Ascending aorta (tissue), 2 donors: Measurements from ENCODE around the gene MYH9. TPM values are rescaled to one million over a fixed set of nuclear protein-coding genes. Genes with fewer than 3 reads are reported as not detected.

ENCODE experiments used
- DNase-seq, 2 donors: peaks; one replicate each; pipeline ENCODE4 v3.0.0-alpha.2; 2019; ENCODE audit warnings: low spot score in 2 of 2
- H3K27ac ChIP-seq, 2 donors: fragments of 200-600 bp; sonication (generic); one replicate each; pipeline ENCODE4 v1.5.1; 2016 to 2017; ENCODE audit warnings: mild to moderate bottlenecking in 1 of 2
- H3K27me3 ChIP-seq: fragments of 200-600 bp; sonication (generic); one replicate; pipeline ENCODE4 v1.5.1; 2017
- H3K36me3 ChIP-seq, 2 donors: fragments of 200-600 bp; sonication (generic); one replicate each; pipeline ENCODE4 v1.5.1; 2016
- H3K4me1 ChIP-seq, 2 donors: fragments of 200-600 bp; sonication (generic); one replicate each; pipeline ENCODE4 v1.5.1; 2016 to 2017; ENCODE audit warnings: mild to moderate bottlenecking in 1 of 2
- H3K4me3 ChIP-seq, 2 donors: fragments of 200-600 bp; sonication (generic); one replicate each; pipeline ENCODE4 v1.5.1; 2016 to 2017; ENCODE audit warnings: mild to moderate bottlenecking in 1 of 2
- H3K9me3 ChIP-seq, 2 donors: fragments of 200-600 bp; sonication (generic); one replicate each; pipeline ENCODE4 v1.5.1; 2016
- intact Hi-C: fragments of 100-400 bp; cut with DNase I; formaldehyde crosslinking; loops from one replicate; pipeline ENCODE4 v1.15.1; 2023
- total RNA-seq: library from RNA; depleted of rRNA; stranded (reverse); fragments of >200 nt; gene quantifications from one replicate; pipeline ENCODE4 v1.1.0, GENCODE V29; 2016
- TF ChIP-seq, protein P1 (sequence below), 3 experiments: fragments of 200-600 bp in 2 of 3; fragments of 450-650 bp in 1 of 3; sonication (generic) in 2 of 3; IDR thresholded peaks; one replicate each; pipeline ENCODE4 v1.5.1; 2016 to 2019; ENCODE audit warnings: antibody characterized with exemption in 3 of 3, mild to moderate bottlenecking in 1 of 3, moderate library complexity in 1 of 3

The MYH9 gene
- total RNA-seq, 1 donor from 2014 or later = 1,114 TPM

DNA sequence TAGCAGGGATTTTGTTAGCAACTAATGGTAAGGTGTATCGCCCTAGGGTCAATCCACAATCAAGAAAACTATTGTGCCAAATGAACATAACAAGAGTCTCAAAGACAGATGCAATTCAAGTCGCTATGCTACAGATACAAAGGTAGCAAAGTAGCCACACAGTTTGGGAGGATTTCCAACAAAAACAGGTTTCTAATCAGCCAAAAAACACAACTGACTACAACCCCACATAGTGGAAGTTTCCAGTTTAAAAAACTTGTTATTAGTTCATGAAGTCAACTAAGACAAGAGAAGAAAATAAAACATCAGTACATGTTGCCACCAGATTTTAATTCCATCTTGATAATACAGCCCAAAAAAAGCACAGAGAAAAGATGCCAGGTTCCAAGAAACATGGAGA lies 38.0 kb downstream of the MYH9 start:
- no peak for DNase-seq
- H3K27me3 ChIP-seq = no peaks in the 10 kb centered on the region
- TF ChIP-seq, protein P1, sequence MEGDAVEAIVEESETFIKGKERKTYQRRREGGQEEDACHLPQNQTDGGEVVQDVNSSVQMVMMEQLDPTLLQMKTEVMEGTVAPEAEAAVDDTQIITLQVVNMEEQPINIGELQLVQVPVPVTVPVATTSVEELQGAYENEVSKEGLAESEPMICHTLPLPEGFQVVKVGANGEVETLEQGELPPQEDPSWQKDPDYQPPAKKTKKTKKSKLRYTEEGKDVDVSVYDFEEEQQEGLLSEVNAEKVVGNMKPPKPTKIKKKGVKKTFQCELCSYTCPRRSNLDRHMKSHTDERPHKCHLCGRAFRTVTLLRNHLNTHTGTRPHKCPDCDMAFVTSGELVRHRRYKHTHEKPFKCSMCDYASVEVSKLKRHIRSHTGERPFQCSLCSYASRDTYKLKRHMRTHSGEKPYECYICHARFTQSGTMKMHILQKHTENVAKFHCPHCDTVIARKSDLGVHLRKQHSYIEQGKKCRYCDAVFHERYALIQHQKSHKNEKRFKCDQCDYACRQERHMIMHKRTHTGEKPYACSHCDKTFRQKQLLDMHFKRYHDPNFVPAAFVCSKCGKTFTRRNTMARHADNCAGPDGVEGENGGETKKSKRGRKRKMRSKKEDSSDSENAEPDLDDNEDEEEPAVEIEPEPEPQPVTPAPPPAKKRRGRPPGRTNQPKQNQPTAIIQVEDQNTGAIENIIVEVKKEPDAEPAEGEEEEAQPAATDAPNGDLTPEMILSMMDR (IDR thresholded peaks at IDR 0.05) = no peak
- H3K27ac ChIP-seq = peak overlapping the region; percentile 92 to 99
- H3K4me1 ChIP-seq = peaks cover 39 to 97% of the 10 kb centered on the region in 2 donors
- intact Hi-C loops = no loop called here
- peaks cover 31 to 39% of the 10 kb centered on the region in 2 donors for H3K36me3 ChIP-seq
- peak overlapping the region in 1 of 2 donors; percentile 34 for H3K4me3 ChIP-seq
- H3K9me3 ChIP-seq = no peaks in the 10 kb centered on the region

DNA sequence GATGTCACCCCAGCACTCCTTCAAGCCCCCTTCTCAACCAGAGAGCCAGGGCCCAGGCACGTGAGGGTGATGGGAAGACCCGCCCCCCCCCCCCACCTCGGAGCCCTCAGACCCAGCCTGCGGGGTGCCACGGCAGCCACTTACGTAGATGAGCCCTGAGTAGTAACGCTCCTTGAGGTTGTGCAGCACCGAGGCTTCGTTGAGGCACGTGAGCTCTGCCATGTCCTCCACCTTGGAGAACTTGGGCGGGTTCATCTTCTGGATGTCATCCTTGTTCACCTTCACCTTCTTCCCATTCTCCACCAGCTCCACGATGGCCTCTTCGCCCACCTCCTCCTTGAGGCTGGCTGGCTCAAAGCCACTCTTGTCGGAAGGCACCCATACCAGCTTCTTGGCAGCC lies 39.0 kb downstream of the MYH9 start:
- intact Hi-C loops = no loop called here

DNA sequence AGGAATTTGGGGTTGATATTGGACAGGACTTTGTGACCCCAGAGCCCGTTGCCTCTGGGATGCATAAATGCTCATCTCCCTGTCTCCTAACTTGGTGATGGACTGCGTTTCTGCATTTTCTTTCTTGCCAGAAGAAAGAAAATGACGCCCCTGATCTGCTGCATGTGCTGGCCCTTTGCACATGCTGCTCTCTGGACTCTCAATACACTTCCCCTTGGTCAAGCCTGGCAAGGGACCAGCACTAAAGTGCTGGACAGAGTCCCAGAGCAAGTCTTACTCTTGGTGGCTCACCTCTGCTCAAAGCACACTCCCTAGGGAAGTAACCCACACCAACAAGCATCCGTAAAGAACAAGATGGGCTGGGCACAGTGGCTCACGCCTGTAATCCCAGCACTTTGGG lies 40.7 kb downstream of the MYH9 start:
- intact Hi-C loops = no loop called here
- peaks cover 53 to 54% of the 10 kb centered on the region in 2 donors for H3K36me3 ChIP-seq
- no peak for DNase-seq
- peaks cover 46 to 93% of the 10 kb centered on the region in 2 donors for H3K4me1 ChIP-seq
- H3K9me3 ChIP-seq = no peaks in the 10 kb centered on the region
- no peaks in the 10 kb centered on the region for H3K27me3 ChIP-seq
- TF ChIP-seq, protein P1 (IDR thresholded peaks at IDR 0.05) = no peak
- H3K4me3 ChIP-seq = no peak overlapping the region
- H3K27ac ChIP-seq = peak overlapping the region; percentile 98 to 99

More for the DNA sequence above, 39.0 kb downstream of the MYH9 start:
- no peak for DNase-seq
- Histone ChIP-seq H3K27ac (peak overlapping the region; percentile 92 to 99), H3K9me3 (no peaks in the 10 kb centered on the region), H3K36me3 (peaks cover 41 to 42% of the 10 kb centered on the region in 2 donors), H3K4me1 (peaks cover 39 to 96% of the 10 kb centered on the region in 2 donors), H3K4me3 (peak overlapping the region in 1 of 2 donors; percentile 34), H3K27me3 (no peaks in the 10 kb centered on the region)
- TF ChIP-seq, protein P1 (IDR thresholded peaks at IDR 0.05) = no peak

DNA sequence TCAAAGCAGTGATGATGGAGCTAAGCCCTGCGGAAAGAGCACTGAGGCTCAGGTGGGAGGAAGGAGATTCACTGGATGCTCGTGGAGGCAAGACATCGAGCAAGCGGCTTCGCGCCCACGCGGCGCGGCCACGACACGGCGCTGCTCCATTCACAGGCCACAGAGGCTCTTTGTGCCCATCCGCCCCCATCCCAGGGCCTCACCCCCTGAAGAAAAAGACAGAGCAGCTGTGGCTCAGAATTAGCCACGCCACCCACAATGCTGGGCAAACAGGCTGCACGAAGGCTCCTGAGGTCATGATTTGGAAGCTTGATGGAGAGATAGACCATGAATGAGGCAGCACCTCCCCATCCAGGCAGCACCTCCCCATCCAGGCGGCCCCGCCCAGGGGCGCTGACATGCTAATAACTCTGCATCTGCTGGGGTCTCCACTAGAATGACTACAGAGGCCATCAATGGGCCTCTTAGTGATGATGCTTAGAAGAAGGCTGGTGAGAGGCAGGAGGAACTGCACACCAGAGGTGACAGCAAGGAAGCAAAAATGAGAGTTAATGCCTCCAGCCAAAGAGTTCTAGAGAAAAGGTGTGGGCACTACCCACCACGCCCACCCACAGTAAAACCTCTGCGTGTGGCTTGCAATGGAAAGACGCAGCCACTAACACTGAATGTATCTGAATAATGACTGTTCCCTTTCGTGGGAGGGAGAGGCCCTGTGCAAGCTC lies 43.5 kb downstream of the MYH9 start:
- Histone ChIP-seq H3K27me3 (no peaks in the 10 kb centered on the region), H3K36me3 (peaks cover 79 to 82% of the 10 kb centered on the region in 2 donors), H3K4me1 (peaks cover 35 to 90% of the 10 kb centered on the region in 2 donors), H3K27ac (peak overlapping the region; percentile 98 to 99), H3K4me3 (peak overlapping the region in 1 of 2 donors; percentile 20), H3K9me3 (no peaks in the 10 kb centered on the region)
- DNase-seq = no peak
- intact Hi-C loops = no loop called here
- TF ChIP-seq, protein P1 (IDR thresholded peaks at IDR 0.05) = no peak

DNA sequence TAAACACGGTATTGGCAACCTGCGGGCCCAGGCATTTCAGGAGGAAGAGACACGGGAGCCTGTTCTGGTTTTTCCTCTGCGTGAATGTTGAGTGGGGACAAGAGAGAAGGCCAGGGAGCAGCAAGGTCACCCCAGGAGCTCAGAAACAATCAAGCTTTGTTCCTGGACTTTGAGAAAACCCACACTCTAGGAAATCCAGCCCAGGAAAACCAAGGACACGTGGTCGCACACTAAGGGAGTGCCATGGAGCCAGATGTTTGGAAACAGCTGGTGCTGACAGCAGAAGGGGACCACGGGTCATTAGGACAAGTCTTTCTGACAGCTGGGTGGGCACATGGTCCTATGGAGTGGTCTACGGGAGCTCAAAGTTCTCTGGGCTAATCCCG lies 44.1 kb downstream of the MYH9 start:
- TF ChIP-seq, protein P1 (IDR thresholded peaks at IDR 0.05) = no peak
- no peak for DNase-seq
- Histone ChIP-seq H3K27ac (peak overlapping the region; percentile 98 to 99), H3K4me3 (peak overlapping the region in 1 of 2 donors; percentile 20), H3K27me3 (no peaks in the 10 kb centered on the region), H3K36me3 (peaks cover 80 to 82% of the 10 kb centered on the region in 2 donors), H3K9me3 (no peaks in the 10 kb centered on the region), H3K4me1 (peaks cover 35 to 89% of the 10 kb centered on the region in 2 donors)
- intact Hi-C loops = no loop called here
